Measurements from ENCODE around the gene NANS.
A peak's percentile ranks its signal among the peaks of the same experiment; 100 is the strongest.

The NANS gene

DNA sequence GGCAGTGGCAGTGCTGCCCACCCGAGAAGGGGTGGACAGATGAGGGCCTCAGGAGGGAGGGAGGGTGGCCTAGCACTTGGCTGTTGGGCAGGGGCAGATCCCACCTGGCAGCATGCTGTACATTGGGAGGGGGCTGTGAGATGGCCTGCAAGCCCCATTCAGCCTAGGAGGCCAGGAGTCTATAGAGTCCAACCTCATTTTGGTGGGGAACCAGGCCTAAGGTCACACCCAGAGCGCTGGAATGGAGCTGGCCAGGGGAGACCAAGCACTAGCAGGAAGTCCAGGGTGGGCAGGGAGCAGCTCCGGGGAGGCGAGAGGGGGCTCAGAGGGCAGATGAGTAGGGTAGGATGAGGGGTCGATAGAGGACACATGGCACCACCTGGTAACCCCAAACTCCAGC lies 39.6 kb downstream of the NANS start:
- DNase-seq (ENCODE audit: low read depth) = no peak
- TF ChIP-seq, protein P1, sequence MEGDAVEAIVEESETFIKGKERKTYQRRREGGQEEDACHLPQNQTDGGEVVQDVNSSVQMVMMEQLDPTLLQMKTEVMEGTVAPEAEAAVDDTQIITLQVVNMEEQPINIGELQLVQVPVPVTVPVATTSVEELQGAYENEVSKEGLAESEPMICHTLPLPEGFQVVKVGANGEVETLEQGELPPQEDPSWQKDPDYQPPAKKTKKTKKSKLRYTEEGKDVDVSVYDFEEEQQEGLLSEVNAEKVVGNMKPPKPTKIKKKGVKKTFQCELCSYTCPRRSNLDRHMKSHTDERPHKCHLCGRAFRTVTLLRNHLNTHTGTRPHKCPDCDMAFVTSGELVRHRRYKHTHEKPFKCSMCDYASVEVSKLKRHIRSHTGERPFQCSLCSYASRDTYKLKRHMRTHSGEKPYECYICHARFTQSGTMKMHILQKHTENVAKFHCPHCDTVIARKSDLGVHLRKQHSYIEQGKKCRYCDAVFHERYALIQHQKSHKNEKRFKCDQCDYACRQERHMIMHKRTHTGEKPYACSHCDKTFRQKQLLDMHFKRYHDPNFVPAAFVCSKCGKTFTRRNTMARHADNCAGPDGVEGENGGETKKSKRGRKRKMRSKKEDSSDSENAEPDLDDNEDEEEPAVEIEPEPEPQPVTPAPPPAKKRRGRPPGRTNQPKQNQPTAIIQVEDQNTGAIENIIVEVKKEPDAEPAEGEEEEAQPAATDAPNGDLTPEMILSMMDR (conservative IDR thresholded peaks at IDR 0.05; ENCODE audit: low read depth, low read length) = no peak
- no peak overlapping the region for H3K4me3 ChIP-seq (ENCODE audit: low read depth, low read length)

DNA sequence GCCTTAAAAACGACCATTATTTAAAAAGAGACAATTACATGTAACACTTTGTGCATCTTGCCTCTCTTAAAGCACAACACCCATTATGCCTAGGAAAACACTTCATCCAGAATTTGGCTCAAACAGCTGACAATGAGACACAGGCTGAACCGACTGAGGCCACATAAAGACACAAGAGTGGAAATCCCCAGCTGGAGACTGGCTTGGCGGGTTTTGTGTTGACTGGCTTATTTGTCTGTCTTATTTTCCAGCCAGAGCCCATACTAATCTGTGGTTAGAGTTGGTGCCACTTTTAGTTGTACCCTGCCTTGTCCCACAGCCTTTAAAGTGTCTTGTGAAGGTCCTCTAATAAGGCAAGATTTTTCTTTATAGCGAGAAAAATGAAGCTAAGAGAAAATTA lies 41.3 kb downstream of the NANS start:
- no peak for DNase-seq (ENCODE audit: low read depth)
- H3K4me3 ChIP-seq (ENCODE audit: low read depth, low read length) = no peak overlapping the region
- TF ChIP-seq, protein P1 (conservative IDR thresholded peaks at IDR 0.05; ENCODE audit: low read depth, low read length) = no peak

DNA sequence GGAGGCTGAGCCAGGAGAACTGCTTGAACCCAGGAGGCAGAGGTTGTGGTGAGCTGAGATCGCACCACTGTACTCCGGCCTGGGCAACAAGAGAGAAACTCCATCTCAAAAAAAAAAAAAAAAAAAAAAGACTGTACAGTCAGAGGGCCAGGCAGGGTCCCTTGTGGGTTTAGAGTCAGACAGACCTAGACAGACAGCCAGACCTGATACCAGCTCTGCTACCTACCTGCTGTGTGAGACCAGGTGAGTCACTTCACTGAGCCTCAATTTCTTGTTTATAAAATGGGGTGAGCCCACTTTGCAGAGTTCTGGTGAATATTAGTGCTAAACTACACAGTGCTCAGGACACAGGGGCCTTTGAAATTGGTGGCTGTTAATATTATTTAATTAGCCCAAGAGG lies 42.8 kb downstream of the NANS start:
- no peak for DNase-seq (ENCODE audit: low read depth)
- TF ChIP-seq, protein P1 (conservative IDR thresholded peaks at IDR 0.05; ENCODE audit: low read depth, low read length) = no peak
- no peak overlapping the region for H3K4me3 ChIP-seq (ENCODE audit: low read depth, low read length)

DNA sequence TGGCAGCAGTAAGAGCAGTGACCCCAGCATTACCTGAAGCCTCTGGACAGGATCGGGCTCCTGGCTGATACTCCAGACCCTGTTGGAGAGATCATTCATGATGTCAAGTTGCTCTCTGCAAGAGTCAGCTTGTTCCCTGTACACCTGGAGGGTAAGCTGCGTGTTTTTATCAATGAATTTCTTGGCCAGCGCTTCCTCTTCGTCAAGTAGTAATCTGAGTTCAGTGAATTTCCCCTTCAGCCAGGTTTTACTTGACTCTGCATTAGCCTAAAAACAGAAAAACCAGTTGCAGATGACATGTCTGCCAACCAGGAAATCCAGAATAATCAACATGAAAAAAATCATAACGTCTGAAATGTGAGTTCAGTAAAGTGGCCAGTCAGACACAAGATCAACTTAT lies 43.4 kb downstream of the NANS start:
- TF ChIP-seq, protein P1 (conservative IDR thresholded peaks at IDR 0.05; ENCODE audit: low read depth, low read length) = no peak
- no peak for DNase-seq (ENCODE audit: low read depth)
- no peak overlapping the region for H3K4me3 ChIP-seq (ENCODE audit: low read depth, low read length)

DNA sequence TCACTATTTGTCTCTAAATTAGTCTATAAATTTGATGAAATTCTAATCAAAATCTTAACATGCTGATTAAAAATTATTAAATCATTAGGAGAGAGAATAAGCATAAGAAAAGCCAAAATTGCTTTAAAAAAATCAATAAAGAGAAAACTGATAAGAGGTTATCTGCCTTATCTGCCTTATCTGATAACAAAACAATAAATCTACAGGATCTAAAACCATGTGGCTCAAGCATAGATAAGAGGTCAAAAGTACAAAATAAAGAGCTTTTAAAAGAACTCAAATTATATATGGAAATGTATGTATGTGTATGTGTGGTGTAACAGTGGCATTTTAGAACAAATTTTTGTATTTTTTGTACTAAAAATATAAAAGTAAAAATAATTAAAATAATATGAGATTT lies 43.9 kb downstream of the NANS start:
- DNase-seq (ENCODE audit: low read depth) = no peak
- TF ChIP-seq, protein P1 (conservative IDR thresholded peaks at IDR 0.05; ENCODE audit: low read depth, low read length) = no peak

DNA sequence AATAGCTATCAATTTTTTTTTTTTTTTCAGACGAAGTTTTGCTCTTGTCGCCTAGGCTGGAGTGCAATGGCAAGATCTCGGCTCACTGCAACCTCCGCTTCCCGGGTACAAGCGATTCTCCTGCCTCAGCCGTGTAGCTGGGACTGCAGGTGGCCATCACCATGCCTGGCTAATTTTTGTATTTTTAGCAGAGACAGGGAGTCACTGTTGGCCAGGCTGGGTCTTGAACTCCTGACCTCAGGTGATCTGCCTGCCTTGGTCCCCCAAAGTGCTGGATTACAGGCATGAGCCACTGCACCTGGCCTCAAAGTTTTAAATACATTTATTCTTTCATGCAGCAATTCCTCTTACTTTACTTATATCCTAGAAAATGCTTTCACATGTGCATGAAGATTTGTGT lies 44.9 kb downstream of the NANS start:
- no peak overlapping the region for H3K4me3 ChIP-seq (ENCODE audit: low read depth, low read length)
- TF ChIP-seq, protein P1 (conservative IDR thresholded peaks at IDR 0.05; ENCODE audit: low read depth, low read length) = no peak
- DNase-seq (ENCODE audit: low read depth) = no peak

More for the DNA sequence above, 43.9 kb downstream of the NANS start:
- H3K4me3 ChIP-seq (ENCODE audit: low read depth, low read length) = no peak overlapping the region

DNA sequence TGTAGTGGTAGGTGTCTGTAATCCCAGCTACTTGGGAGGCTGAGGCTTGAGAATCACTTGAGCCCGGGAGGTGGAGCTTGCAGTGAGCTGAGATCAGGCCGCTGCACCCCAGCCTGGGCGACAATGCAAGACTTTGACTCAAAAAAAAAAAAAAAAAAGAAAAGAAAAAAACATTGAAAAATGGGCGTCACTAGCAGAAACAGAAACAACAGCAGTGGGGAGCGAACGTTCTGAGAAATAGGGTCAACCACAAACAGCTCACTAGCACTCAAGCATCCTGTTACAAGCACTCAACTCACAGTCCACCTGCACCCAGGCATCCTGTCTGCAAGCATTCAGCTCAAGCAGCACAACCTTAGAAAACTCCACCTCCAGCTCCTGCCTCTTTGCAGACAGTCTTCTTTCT lies 45.3 kb downstream of the NANS start:
- TF ChIP-seq, protein P1 (conservative IDR thresholded peaks at IDR 0.05; ENCODE audit: low read depth, low read length) = no peak
- DNase-seq (ENCODE audit: low read depth) = peak; percentile 72
- H3K4me3 ChIP-seq (ENCODE audit: low read depth, low read length) = no peak overlapping the region

Data from choroid plexus epithelial cell (primary cell).